Choroid plexus epithelial cell (primary cell): Measurements from ENCODE around the gene KRTAP10-1.

ENCODE experiments used
- DNase-seq: peaks from one replicate; pipeline ENCODE4 v3.0.0-alpha.2; 2010; ENCODE audit warnings: low read depth
- H3K4me3 ChIP-seq: 2 replicates; pipeline ENCODE4 v1.5.1; 2011; ENCODE audit warnings: low read depth, mild to moderate bottlenecking, control low read depth, low read length, moderate library complexity
- TF ChIP-seq, protein P1 (sequence below): conservative IDR thresholded peaks from 2 replicates; pipeline ENCODE4 v1.5.1; 2011; ENCODE audit warnings: low read depth, mild to moderate bottlenecking, control low read depth, inconsistent platforms, low read length, moderate library complexity

Gene KRTAP10-1

GRCh38 chr21:44529011-44529421 lies 11.0 kb downstream of the KRTAP10-1 start:
- DNase-seq: no peak
- H3K4me3 ChIP-seq: no peak overlapping the region
- TF ChIP-seq, protein P1, sequence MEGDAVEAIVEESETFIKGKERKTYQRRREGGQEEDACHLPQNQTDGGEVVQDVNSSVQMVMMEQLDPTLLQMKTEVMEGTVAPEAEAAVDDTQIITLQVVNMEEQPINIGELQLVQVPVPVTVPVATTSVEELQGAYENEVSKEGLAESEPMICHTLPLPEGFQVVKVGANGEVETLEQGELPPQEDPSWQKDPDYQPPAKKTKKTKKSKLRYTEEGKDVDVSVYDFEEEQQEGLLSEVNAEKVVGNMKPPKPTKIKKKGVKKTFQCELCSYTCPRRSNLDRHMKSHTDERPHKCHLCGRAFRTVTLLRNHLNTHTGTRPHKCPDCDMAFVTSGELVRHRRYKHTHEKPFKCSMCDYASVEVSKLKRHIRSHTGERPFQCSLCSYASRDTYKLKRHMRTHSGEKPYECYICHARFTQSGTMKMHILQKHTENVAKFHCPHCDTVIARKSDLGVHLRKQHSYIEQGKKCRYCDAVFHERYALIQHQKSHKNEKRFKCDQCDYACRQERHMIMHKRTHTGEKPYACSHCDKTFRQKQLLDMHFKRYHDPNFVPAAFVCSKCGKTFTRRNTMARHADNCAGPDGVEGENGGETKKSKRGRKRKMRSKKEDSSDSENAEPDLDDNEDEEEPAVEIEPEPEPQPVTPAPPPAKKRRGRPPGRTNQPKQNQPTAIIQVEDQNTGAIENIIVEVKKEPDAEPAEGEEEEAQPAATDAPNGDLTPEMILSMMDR: no peak

- TF ChIP-seq, protein P1: no peak
- no peak for DNase-seq
- no peak overlapping the region for H3K4me3 ChIP-seq
These were observed 11.4 kb downstream of the KRTAP10-1 start for GRCh38 chr21:44528634-44528995.

- TF ChIP-seq, protein P1: no peak
- H3K4me3 ChIP-seq: no peak overlapping the region
- DNase-seq: no peak
These were observed 11.9 kb downstream of the KRTAP10-1 start for GRCh38 chr21:44527983-44528633.

- H3K4me3 ChIP-seq: no peak overlapping the region
- DNase-seq: no peak
- TF ChIP-seq, protein P1: no peak
These were observed 12.6 kb downstream of the KRTAP10-1 start for GRCh38 chr21:44527156-44527982.

DNA sequence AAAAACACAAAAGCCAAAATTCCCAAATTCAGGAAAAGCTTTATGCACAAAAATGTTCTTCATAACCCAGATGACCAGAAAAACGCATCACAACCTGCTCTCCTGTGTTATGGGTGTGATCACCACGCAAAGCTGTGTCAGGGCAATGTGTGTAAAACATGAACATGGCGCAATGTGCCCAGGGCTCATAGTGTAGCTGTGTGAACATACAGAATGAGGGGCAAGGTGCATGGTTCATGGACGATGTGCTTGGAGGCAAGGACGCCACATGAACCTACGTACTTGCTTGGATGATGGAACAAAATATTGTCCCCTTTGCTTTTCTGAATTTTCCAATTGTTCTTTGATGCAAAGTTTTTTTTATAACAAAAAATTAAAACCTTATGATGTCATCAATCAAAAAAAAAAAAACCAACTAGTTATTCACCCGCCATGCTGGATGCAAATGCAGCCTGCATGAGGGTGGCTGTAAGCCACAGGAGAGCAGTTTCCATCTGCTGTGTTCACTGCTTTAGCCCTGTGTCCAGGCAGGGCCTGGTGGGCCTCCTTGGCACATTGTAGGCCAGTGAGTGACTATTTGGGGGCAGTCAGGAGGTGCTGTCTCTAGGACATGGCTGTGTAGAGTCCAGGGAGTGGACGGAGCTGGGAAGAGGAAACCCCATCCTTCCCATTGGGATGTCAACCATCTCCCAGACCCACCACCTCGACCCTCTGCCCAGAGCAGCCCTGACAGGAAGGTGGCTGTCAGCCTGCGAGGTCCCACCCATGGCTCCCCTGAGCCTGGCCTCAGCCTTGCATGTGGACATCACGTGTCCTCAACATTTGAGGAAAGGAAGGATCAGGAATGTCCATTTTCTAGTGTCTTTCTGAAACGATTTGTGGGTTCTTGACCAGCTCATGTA lies 13.6 kb downstream of the KRTAP10-1 start:
- H3K4me3 ChIP-seq: no peak overlapping the region
- TF ChIP-seq, protein P1: no peak
- no peak for DNase-seq

GRCh38 chr21:44525391-44526095 lies 14.5 kb downstream of the KRTAP10-1 start:
- DNase-seq: no peak
- H3K4me3 ChIP-seq: no peak overlapping the region
- TF ChIP-seq, protein P1: no peak
